Effector CD4-positive, alpha-beta T cell (primary cell): ENCODE measurements around the gene EMILIN1.

Experiments
- DNase-seq: peaks from one replicate; pipeline ENCODE4 v3.0.0-alpha.2; 2020
- total RNA-seq: gene quantifications from one replicate; lab custom pipeline; 2026; lab: John Stamatoyannopoulos, UW

The EMILIN1 gene
- total RNA-seq: 2.1 reads per million, percentile 4 among the genes with 10 or more reads in this experiment

DNA sequence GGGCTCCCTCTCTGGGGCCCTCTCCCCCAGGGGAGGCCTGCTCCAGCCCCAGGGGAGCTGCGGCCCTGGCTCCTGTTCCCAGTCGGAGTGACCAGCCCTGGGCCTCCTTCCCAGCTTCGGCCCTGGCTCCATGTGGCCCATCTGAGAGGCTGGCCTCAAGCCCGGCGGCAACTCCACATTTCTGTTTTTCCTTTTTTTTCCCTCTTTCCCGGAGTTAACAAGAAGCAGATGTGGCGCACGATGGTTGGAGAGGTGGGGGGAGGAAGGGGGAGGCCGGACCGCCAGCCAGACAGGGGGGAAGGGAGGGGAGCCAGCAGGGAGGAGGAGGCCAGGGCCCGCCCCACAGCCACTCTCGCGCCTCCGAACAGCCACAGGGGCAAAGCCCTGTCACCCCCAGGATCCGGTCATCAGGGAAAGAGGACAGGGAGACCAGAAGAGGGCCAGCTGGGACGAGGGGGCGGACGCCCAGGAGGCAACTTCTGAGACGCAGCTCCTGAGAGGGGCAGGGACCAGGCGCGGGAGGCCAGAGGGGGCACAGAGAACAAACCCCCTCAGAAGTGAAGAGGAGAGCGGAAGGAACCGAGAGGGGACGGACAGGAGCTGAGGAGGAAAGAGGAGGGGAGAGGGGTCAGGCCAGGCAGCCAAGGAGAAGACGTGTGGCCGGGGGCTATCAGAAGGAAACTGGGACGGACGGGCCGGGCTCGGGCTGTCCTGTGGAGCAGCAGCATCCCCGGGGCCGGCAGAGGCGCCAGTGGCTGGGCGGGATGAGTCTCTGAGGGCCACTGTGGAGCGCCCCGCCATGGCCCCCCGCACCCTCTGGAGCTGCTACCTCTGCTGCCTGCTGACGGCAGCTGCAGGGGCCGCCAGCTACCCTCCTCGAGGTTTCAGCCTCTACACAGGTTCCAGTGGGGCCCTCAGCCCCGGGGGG lies at the start of gene EMILIN1:
TSS of gene EMILIN1 (plus strand) at position 349 of the 928 bp plus-strand sequence. CDS start at position 800, 451 bp downstream.
- no peak for DNase-seq

DNA sequence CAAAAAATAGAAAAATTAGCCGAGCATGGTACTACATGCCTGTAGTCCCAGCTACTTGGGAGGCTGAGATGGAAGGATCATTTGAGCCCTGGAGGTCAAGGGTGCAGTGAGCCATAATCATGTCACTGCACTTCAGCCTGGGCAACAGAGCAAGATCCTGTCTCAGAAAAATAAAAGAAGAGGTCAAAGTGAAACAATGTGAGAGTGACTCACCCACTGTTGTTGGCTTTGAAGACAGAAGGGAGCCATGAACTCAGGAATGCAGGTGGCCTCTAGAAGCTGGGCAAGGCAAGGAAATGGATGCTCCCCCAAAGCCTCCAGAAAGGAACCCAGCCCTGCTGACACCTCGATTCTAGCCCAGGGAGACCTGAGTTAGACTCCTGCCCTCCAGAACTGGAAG lies 49.4 kb upstream of the EMILIN1 start:
- DNase-seq: no peak

DNA sequence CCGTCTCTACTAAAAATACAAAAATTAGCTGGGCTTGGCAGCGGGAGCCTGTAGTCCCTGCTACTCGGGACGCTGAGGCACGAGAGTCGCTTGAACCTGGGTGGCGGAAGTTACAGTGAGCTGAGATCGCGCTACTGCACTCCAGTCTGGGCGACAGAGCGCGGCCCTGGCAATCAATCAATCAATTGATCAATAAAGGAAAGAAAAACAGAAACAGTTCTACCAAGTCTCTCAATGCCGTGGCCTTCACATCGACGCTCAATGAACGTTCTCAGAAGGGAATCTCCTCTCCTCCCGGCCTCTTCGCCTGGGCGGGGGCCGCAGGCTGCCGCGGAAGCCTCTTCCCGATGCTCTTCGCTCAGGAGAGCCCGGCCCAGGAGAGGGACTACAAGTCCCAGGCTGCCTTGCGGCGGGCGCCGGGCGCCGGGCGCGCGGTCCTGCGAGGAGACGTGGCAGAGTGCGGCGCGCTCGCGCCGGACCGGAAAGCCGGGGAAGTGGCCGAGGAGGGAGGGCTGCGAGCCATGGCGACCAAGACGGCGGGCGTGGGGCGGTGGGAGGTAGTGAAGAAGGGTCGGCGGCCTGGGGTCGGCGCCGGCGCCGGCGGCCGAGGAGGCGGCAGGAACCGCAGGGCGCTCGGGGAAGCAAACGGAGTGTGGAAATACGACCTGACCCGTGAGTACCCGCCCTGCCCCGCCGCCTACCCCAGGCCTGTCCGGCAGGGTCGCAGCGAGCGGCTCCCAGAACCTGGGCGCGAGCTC lies 45.7 kb upstream of the EMILIN1 start, which contains the start of gene TMEM214:
TSS of gene TMEM214 (plus strand) at position 471 of the 758 bp plus-strand sequence. CDS start at position 522, 51 bp downstream.
- peak; percentile 71 for DNase-seq

DNA sequence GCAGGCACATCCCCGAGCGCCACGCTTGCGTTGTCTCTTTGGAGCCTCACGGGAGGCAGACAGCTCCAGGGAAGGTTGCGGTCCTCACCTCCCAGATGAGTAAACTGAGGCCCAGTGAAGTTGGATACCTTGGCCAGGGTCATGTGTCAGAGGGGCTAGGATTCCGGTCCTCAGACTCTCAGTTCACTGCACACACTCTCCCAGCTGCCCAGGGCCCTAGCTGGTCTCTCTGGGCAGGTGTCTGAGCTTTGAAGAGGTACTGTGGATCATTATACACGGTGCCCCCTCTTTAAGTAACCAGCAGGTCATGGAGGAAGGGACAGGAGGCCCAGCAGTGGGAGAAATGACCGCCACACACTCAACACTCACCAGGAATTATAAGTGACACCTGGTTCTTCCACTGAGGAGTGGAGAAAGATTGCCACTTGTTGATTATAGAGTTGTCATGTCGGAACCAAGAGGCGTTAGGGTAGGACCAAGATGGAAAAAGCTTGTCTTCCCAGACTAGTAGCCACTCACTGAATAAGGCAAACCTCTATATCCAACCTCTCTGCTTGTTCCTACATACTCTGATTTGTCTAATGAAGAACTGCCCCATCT lies 45.1 kb upstream of the EMILIN1 start:
- DNase-seq: no peak

DNA sequence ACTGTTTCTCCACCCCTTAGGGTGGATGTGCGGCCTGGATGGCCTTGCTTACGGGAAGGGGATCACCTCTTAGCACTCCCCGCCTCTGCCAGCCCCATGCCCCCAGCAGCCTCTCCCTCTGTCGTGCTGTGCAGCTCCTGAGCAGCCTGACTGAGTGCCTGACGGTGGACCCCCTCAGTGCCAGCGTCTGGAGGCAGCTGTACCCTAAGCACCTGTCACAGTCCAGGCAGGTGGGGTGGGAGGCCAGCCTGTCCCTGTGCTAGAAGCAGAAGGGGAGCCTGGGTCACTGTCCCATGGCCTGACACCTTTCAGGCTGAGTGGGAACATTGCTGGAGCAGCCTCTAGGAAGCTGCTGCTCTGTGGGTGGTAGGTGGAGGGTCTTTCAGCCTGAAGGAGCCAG lies 40.4 kb upstream of the EMILIN1 start:
- DNase-seq: no peak

DNA sequence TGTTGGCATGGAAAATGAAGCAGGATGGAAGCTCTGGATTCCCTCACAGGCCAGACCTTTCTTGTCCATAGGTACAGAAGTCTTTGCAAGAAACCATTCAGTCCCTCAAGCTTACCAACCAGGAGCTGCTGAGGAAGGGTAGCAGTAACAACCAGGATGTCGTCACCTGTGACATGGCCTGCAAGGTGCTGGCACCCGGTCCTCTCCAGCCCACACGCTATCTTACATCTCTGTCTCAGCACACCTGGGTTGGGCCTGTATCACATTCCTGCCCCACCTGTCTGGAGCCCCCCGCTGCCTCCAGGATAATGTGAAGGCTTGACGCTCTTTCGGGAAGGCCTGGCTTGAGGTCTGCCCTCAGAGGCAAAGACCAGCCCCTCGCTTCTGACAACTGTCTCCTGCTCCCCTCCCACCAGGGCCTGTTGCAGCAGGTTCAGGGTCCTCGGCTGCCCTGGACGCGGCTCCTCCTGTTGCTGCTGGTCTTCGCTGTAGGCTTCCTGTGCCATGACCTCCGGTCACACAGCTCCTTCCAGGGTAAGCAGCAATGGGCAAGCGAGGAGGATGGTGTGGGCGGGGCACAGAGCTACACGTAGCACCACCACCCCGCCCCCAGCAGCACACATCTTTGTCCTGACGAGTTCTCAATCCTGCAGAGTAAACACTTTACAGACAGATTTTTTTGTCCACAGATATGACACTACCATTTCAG lies 39.6 kb upstream of the EMILIN1 start:
- no peak for DNase-seq

DNA sequence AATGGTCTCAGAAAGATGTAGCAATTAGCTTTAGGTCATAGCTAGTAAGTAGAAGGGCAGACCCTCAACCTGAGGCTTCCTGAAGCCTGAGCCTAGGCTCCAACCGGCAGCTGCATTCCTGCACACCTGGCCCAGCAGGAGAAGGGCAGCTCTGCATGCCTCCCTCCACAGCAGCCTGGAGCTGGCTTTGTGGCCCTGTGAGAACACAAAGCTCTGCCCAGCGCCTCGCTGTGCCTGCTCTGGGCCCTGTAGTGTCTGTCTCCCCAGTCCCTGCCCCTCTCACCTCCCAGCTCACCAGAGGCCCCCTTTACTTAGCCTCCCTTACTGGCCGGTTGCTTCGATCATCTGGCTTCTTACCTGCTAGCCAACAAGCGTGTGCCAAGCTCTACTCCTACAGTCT lies 39.0 kb upstream of the EMILIN1 start:
- no peak for DNase-seq

DNA sequence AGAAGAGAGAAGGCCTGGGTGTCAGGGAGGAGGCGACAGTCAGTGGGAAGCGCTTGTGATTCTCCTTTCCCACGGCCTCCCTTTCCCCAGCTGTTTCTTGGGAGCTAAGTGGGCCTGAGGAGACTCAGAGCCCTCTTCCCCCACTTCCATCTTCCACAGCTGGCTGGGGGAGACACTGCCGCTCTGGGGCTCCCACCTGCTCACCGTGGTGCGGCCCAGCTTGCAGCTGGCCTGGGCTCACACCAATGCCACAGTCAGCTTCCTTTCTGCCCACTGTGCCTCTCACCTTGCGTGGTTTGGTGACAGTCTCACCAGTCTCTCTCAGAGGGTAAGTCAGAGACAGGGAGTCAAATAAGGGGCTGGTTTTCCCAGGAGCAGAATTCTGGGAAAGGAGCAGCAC lies 38.5 kb upstream of the EMILIN1 start:
- no peak for DNase-seq

DNA sequence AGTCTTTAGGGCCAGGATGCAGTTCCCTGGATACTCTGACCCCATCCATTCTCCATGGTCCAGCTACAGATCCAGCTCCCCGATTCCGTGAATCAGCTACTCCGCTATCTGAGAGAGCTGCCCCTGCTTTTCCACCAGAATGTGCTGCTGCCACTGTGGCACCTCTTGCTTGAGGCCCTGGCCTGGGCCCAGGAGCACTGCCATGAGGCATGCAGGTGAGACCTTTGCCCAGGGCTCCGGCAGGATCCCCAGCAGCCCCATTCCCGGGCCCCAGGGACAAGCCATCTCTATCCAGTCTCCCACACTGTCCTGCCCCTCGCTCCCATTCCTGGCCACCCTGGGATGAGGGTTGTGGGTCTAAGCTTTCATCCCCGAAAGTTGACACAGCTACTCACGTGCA lies 38.1 kb upstream of the EMILIN1 start:
- no peak for DNase-seq

DNA sequence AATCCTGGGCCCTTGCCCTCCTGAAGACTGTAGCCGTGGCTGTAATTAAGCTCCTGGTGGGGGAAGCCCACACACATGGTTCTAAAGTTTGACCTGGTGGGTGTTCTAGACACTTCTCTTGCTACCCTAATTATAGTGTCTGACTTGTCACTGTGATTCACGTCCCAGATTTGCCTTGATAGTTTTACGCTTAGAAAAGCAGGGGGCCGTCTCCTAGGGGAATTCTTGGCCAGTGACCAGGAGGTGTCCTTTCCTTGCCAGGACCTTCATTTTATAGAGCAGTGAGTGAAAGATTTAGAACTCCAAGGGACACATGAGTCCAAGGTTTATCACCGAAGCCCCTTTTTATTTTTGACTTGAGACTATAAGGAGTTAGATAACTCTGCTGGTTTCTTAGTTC lies 36.7 kb upstream of the EMILIN1 start:
- no peak for DNase-seq

DNA sequence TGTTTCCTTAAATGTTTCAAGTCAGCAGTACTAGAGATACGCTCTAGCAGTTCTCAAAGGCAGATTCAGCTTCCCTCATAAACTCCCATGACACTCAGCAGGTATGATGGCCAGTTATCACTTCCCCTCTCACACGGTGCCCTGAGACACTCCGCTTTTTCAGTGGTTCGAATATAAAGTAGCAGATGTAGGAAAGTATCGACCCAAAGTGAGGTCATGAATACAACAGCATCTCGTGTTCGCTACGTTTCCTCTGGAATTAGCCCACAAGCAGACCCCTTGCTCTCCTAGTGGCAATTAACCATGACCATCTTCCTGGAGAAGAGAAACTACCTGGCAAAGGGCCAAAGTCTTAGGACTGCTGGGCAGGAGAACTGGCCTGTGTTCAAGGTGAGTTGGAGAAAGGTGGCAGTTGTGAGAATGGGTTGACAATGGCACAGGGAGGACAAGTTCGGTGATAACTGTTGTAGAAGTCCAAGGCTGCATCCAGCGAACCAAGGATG lies 36.2 kb upstream of the EMILIN1 start:
- no peak for DNase-seq

DNA sequence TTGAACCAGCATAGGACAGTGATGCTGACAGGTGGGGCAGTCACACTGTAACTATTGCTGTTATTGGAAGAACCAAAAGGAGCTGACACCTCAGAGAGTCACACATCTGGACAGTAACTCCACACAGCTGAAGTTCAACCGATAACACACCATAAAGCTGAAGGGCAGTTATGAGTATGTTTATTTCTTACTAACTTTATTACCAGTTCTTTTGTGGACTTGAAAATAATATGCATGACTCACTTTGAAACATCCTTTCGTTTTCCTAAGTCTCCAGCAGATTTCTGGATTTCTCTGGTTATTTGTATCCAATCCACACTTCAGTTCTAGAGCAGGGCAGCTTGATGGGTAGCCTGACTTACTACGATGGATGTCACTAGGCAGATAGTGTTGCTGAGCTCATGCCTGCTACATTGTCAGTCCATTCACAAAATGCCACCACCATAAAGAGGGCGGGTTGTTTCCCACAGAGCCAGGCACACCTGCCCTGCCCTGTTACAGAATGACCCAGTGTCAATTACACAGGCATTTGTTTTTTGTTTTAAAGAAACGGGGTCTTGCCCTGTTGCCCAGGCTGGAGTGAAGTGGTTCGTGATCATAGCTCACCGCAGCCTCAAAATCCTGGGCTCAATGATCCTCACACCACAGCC lies 35.3 kb upstream of the EMILIN1 start:
- no peak for DNase-seq

DNA sequence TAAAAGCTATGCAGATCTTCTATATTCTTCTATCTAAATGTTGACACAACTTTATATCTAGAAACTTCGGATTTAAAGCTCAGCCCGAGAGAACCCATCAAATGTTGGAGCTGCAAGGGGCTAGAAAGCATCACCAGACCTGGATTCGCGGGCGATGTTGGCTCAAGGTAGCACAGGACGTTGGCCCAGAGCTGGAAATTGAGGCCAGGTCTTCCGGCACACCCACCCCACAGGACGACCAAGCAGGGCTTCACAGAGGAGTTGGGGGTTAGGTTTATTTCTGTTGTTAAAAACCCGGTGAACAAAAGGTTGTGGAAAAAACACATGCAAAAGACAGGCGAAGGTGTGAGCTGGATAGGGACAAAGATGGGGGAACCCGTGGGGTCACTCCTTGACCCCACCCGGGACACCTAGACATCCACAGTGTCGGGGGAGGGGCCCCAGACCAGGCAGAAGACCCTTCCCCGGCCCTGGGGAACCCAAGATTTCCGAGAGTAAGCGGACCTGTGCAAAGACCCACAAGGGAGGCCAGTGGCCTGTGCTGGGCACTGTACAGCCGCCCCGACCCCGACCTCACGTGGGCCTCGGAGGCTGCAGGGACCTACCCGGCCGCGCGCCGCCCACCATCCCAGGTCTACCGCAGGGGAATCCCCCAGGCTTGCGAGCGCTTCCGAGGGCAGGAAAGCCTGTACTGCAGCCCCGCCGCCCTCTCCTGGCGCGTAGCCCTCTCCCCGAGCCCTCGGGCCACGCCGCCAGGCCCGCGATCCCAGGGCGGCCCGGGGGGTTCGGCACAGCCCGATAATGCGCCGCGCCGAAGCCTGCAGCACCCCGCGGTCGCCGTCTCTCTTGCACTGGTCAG lies 28.8 kb upstream of the EMILIN1 start:
- peak; percentile 51 for DNase-seq

DNA sequence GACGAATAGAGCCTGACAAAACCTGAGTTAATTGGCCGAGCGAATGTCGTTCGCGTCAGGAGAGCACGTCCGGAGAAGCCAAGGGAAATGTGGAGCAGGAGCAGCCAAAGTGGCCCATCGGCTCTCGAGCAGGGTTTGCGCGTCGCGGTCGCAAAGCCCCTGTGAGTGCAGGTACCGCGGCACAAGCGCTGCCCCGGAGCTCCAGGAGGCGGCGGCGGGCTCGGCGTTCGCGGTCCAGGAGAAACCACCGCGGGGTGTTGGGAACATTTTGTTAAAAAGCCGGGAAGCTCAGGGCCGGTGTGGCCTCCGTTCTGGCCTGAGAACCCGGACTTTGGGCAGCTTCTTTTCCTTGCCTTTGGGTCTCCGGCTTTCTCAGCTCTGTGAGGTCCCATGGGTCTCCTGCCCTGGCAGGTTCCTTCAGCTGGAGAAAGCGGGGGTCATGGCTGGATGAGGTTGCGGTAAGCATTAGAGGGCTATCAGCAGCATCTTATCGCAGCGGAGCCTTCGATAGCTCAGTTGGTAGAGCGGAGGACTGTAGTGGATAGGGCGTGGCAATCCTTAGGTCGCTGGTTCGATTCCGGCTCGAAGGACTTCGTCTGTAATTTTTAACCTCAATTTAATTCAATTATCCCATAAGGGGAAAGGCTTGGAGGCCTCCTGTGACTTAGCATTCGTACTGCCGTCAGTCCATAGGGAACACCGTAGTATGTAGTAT lies 28.0 kb upstream of the EMILIN1 start:
- DNase-seq: peak; percentile 80

DNA sequence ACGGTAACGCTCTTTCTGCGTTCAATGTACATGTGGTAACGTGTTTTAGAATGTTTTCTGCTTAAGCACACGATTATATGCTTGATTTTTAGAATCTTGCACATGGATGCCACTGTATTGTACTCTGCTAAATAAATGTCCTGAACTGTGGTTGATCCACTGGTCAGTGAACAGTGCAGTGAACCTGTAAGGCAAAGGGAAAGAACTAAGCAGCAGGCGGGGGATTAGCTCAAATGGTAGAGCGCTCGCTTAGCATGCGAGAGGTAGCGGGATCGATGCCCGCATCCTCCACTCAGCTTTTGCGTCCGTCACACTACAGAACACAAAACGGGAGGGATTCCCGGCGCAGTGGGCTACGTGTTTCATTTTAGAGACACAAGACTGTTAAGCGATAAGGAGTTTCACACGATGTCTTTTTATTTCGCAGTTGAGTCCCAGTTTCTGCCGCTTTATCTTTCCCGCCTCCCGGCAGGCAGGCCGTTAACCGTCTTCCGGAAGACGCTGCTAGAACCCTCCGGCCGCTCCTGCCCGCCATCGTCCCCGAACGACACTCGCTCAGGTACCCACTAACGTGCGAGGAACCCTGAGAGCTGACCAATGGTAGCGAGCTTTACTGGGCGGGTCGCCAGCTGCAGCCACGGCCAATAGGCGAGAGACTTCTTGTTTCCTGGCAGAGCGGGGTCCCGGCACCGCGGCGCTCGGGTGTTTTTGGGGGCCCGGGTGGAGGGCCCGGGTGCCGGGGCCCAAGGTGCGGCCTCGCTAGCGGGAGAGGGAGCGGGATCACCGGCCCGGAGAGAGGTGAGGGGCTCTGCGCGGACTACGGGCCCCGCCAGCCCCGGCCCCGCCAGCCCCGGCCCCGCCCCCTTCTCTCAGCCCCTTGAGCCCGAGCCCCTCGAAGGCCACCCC lies 27.2 kb upstream of the EMILIN1 start, which contains the start of gene AGBL5:
TSS of gene AGBL5 (plus strand) at position 673 of the 906 bp plus-strand sequence. CDS start 1,291 bp downstream, outside the sequence.
- peak; percentile 97 for DNase-seq

DNA sequence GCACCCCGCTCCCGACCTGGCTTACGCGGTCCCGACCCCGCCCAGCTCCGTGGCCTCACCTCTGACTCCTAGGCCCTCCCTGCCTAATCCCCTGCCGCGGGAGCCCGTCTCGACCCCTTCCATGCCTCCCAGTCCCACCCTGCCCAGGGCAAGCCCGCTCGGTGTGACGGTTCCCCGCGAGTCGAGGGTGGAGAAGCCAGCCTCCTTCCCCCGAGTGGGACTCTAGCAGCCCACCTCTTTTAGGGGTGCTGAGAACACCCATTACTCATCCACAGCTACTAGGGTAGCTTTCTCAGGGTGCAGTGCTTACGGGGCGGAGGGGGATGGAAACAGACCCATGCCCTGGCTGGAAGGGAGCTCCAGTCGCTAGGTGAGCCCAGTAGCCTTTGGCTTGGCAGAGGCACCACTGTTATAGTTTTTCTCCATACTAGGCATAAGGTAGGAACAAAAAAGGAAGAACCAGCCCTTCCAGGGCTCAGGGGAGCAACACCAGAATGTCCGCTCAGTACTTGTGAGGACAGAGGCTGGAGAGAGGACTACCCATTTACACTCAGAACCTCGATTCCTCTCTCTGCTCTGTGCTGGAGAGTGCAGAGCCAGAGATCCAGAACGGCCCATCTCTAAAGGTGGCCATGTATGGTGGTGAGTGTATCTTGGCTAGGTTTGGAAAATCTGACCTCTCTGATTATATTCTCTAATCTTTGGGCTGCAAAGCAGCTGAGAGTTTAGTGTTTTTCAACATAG lies 26.3 kb upstream of the EMILIN1 start:
- DNase-seq: peak; percentile 40

DNA sequence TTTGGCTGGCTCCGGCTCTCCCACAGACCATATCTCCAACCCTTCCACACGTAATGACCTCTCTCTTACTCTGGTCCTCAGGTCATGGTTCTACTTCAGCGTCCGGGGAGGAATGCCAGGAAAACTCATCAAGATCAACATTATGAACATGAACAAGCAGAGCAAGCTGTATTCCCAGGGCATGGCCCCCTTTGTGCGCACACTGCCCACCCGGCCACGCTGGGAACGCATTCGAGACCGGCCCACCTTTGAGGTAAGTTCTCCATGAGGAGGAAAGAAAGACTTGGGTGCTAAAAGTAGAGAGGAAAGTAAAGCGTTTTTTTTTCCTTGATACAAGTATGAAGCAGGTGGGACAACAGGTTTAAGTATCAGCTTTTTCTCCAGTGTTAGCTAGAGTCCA lies 25.1 kb upstream of the EMILIN1 start:
- no peak for DNase-seq

DNA sequence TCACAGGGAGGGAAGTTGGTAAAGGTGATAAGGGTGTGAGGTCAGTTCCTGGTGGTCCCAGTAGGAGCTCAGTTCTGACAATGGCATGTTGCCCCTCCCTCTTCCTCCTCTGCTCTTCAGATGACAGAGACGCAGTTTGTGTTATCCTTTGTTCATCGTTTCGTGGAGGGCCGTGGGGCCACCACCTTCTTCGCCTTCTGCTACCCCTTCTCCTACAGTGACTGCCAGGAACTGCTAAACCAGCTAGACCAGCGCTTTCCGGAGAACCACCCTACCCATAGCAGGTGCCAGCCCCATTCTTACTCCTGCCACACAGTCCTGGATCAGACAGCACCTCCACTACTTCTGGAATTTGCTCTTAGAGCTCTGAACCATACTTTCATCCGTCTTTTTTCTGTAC lies 24.6 kb upstream of the EMILIN1 start:
- no peak for DNase-seq
